Caco-2 (cell line): ENCODE results near the gene COPZ2. TPM values are rescaled to one million over a fixed set of nuclear protein-coding genes. Genes with fewer than 3 reads are reported as not detected.

Experiments used
- BruUV-seq: library from RNA; stranded (reverse); fragments of 400-500 nt; replicated peaks from 2 replicates; lab custom pipeline; 2021; lab: Mats Ljungman, UMichigan
- CTCF ChIA-PET: fragments of 300-600 bp; sonication (Branson Sonifier 250); formaldehyde crosslinking; loops from one replicate; lab custom pipeline; 2022; ENCODE audit warnings: antibody characterized with exemption; lab: Charles Lee
- POLR2A ChIA-PET: fragments of 300-600 bp; sonication (Branson Sonifier 250); formaldehyde crosslinking; loops from one replicate; lab custom pipeline; 2022; ENCODE audit warnings: antibody characterized with exemption; lab: Charles Lee
- DNase-seq, 2 experiments: peaks; one replicate each; pipeline versions ENCODE4 v3.0.0 to v3.0.0-alpha.2; 2020 to 2022
- H3K27me3 ChIP-seq: replicated peaks from 2 replicates; pipeline ENCODE4 v1.6.0; 2011; ENCODE audit warnings: low read length; ENCODE audit not compliant: control insufficient read depth, insufficient read depth
- H3K36me3 ChIP-seq: 2 replicates; pipeline ENCODE4 v1.5.1; 2011; ENCODE audit warnings: low read length; ENCODE audit not compliant: control insufficient read depth, insufficient read depth
- H3K4me1 ChIP-seq: fragments of 250-450 bp; sonication (Bioruptor Pico); 2 replicates; pipeline ENCODE4 v1.5.1; 2020; ENCODE audit warnings: mild to moderate bottlenecking
- H3K4me3 ChIP-seq: 2 replicates; pipeline ENCODE4 v1.5.1; 2011; ENCODE audit warnings: low read depth, mild to moderate bottlenecking, control low read depth, low read length
- H3K9me3 ChIP-seq: fragments of 250-450 bp; sonication (Bioruptor Pico); 2 replicates; pipeline ENCODE4 v1.5.1; 2020; ENCODE audit warnings: mild to moderate bottlenecking, moderate library complexity
- H3K27ac Mint-ChIP-seq: one replicate; pipeline ENCODE4 v1.8.0; 2022; ENCODE audit warnings: mixed read lengths; ENCODE audit not compliant: unreplicated experiment
- H3K27me3 Mint-ChIP-seq: one replicate; pipeline ENCODE4 v1.8.0; 2022; ENCODE audit warnings: mixed read lengths; ENCODE audit not compliant: insufficient read depth, unreplicated experiment
- H3K36me3 Mint-ChIP-seq: one replicate; pipeline ENCODE4 v1.8.0; 2022; ENCODE audit warnings: mild to moderate bottlenecking, mixed read lengths; ENCODE audit not compliant: insufficient read depth, unreplicated experiment
- H3K4me1 Mint-ChIP-seq: one replicate; pipeline ENCODE4 v1.8.0; 2022; ENCODE audit warnings: low read depth, mixed read lengths; ENCODE audit not compliant: unreplicated experiment
- H3K4me3 Mint-ChIP-seq: one replicate; pipeline ENCODE4 v1.8.0; 2022; ENCODE audit warnings: mild to moderate bottlenecking, moderate library complexity, mixed read lengths; ENCODE audit not compliant: unreplicated experiment
- H3K9me3 Mint-ChIP-seq: one replicate; pipeline ENCODE4 v1.8.0; 2022; ENCODE audit warnings: mixed read lengths; ENCODE audit not compliant: unreplicated experiment
- CTCF ChIP-seq, 2 experiments: fragments of 200-600 bp in 1 of 2; IDR thresholded peaks; 1 replicate in 1 of 2; 2 replicates in 1 of 2; pipeline versions ENCODE4 v1.5.1 to v1.8.0; 2011 to 2022; ENCODE audit warnings: antibody characterized with exemption in 1 of 2, control low read depth in 1 of 2, inconsistent platforms in 1 of 2, low read depth in 1 of 2, low read length in 1 of 2, mild to moderate bottlenecking in 1 of 2, moderate library complexity in 1 of 2; ENCODE audit not compliant: insufficient read depth in 1 of 2, severe bottlenecking in 1 of 2, unreplicated experiment in 1 of 2
- intact Hi-C: fragments of 100-400 bp; cut with micrococcal nuclease; formaldehyde crosslinking; loops from one replicate; pipeline ENCODE4 v1.10.0; 2022; ENCODE audit not compliant: unreplicated experiment
- total RNA-seq: library from RNA; stranded (reverse); gene quantifications from 2 replicates; pipeline ENCODE4 v1.2.3, GENCODE V29; 2022

The COPZ2 gene
- total RNA-seq, 1 experiment from 2014 or later, result 6.7 TPM

GRCh38 chr17:48067245-48067644 lies 29.6 kb upstream of the COPZ2 start:
- Mint-ChIP-seq H3K27me3 (no peaks in the 10 kb centered on the region), H3K9me3 (no peaks in the 10 kb centered on the region), H3K27ac (no peak overlapping the region), H3K36me3 (peaks cover 91% of the 10 kb centered on the region), H3K4me3 (no peak overlapping the region), H3K4me1 (peaks cover 34% of the 10 kb centered on the region)
- H3K27me3 ChIP-seq, result no peaks in the 10 kb centered on the region
- TF ChIP-seq CTCF (IDR thresholded peaks at IDR 0.05; ENCODE audit: insufficient read depth in 1 of 2, low read depth in 1 of 2, low read length in 1 of 2, severe bottlenecking in 1 of 2, unreplicated experiment in 1 of 2), result no peak
- CTCF ChIA-PET, result interaction anchor here (0.5 to 14.1 kb wide), 5 partner anchors 13 to 96 kb away, joined by 4 to 225 read pairs (median 10); partner anchors contain the start of genes CDK5RAP3 and NFE2L1
- no peaks in the 10 kb centered on the region for H3K9me3 ChIP-seq
- no TSS peak for BruUV-seq
- no peak for DNase-seq
- H3K36me3 ChIP-seq, result peaks cover 7% of the 10 kb centered on the region; the same call in 1 of the 2 replicates
- H3K4me3 ChIP-seq, result no peak overlapping the region
- intact Hi-C loops, result no loop called here
- peaks cover 15% of the 10 kb centered on the region for H3K4me1 ChIP-seq
- POLR2A ChIA-PET, result interaction anchor here (1.0 to 2.9 kb wide), 2 partner anchors 13 to 19 kb away, joined by 3 to 90 read pairs; partner anchors contain the start of gene NFE2L1

- peak in 1 of 2 experiments; percentile 17 for TF ChIP-seq CTCF (IDR thresholded peaks at IDR 0.05; ENCODE audit: insufficient read depth in 1 of 2, low read depth in 1 of 2, low read length in 1 of 2, severe bottlenecking in 1 of 2, unreplicated experiment in 1 of 2)
- H3K27me3 Mint-ChIP-seq, result no peaks in the 10 kb centered on the region
- ChIA-PET POLR2A (interaction anchor here (0.5 to 2.9 kb wide), 4 partner anchors 14 to 87 kb away, joined by 3 to 90 read pairs (median 3); partner anchors contain the start of gene NFE2L1), CTCF (interaction anchor here (0.5 to 14.1 kb wide), 5 partner anchors 19 to 96 kb away, joined by 3 to 225 read pairs (median 6); partner anchors contain the start of genes CDK5RAP3 and NFE2L1)
- no peak overlapping the region for H3K27ac Mint-ChIP-seq
- no peak overlapping the region for H3K4me3 Mint-ChIP-seq
- no peak overlapping the region for H3K4me3 ChIP-seq
- peaks cover 10% of the 10 kb centered on the region for H3K36me3 ChIP-seq
- H3K4me1 Mint-ChIP-seq, result peaks cover 34% of the 10 kb centered on the region
- H3K9me3 ChIP-seq, result no peaks in the 10 kb centered on the region
- DNase-seq, result no peak
- peaks cover 15% of the 10 kb centered on the region for H3K4me1 ChIP-seq
- intact Hi-C loops, result no loop called here
- H3K36me3 Mint-ChIP-seq, result peaks cover 91% of the 10 kb centered on the region
- BruUV-seq, result no TSS peak
- no peaks in the 10 kb centered on the region for H3K9me3 Mint-ChIP-seq
- H3K27me3 ChIP-seq, result no peaks in the 10 kb centered on the region
Measured at GRCh38 chr17:48066656-48067055, 29.1 kb upstream of the COPZ2 start.

DNA sequence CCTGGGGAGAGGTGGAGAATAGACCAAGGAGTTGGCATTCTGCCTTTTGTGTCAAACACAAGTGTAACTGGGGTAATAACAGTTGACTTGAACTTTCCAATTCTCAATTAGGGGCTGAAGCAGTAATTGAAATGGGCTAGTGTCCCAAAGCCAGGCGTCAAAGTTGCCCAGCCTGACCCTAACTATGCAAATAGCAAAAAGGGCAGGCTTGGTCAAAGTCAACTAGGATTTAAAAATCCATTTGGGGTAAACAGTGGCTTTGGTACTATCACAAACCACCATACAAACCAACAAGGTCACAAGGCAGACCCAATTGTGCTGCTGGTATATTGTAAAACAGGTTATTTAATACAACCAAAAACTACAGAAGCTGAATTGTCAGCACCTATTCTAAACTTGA lies 28.6 kb upstream of the COPZ2 start:
- no TSS peak for BruUV-seq
- H3K9me3 Mint-ChIP-seq, result no peaks in the 10 kb centered on the region
- Histone ChIP-seq H3K9me3 (no peaks in the 10 kb centered on the region), H3K4me1 (peaks cover 15% of the 10 kb centered on the region), H3K27me3 (no peaks in the 10 kb centered on the region), H3K36me3 (peaks cover 9% of the 10 kb centered on the region), H3K4me3 (no peak overlapping the region)
- no peak overlapping the region for H3K4me3 Mint-ChIP-seq
- no peak for DNase-seq
- no peaks in the 10 kb centered on the region for H3K27me3 Mint-ChIP-seq
- CTCF ChIA-PET, result interaction anchor here (0.6 to 14.1 kb wide), 5 partner anchors 14 to 96 kb away, joined by 3 to 225 read pairs (median 6); partner anchors contain the start of genes CDK5RAP3 and NFE2L1
- POLR2A ChIA-PET, result interaction anchor here (0.5 to 2.9 kb wide), 3 partner anchors 18 to 86 kb away, joined by 3 to 90 read pairs (median 3); partner anchors contain the start of gene NFE2L1
- peaks cover 91% of the 10 kb centered on the region for H3K36me3 Mint-ChIP-seq
- intact Hi-C loops, result no loop called here
- H3K4me1 Mint-ChIP-seq, result peaks cover 34% of the 10 kb centered on the region
- no peak for TF ChIP-seq CTCF (IDR thresholded peaks at IDR 0.05; ENCODE audit: insufficient read depth in 1 of 2, low read depth in 1 of 2, low read length in 1 of 2, severe bottlenecking in 1 of 2, unreplicated experiment in 1 of 2)
- no peak overlapping the region for H3K27ac Mint-ChIP-seq
